Mesothelial cell of epicardium (in vitro differentiated cells): ENCODE measurements around the gene ADAMTS6. TPM values are rescaled to one million over a fixed set of nuclear protein-coding genes. Genes with fewer than 3 reads are reported as not detected.

Experiments
- DNase-seq, 2 experiments: peaks; one replicate each; pipeline ENCODE4 v3.0.0; 2021; ENCODE audit warnings: low spot score in 2 of 2; ENCODE audit not compliant: unreplicated experiment in 2 of 2
- H3K27ac Mint-ChIP-seq: 2 replicates; pipeline ENCODE4 v1.8.0; 2021; ENCODE audit warnings: mixed read lengths
- H3K27me3 Mint-ChIP-seq: 2 replicates; pipeline ENCODE4 v1.8.0; 2021; ENCODE audit warnings: low read depth, mixed read lengths
- H3K36me3 Mint-ChIP-seq: 2 replicates; pipeline ENCODE4 v1.8.0; 2021; ENCODE audit warnings: mixed read lengths
- H3K4me1 Mint-ChIP-seq: 2 replicates; pipeline ENCODE4 v1.8.0; 2021; ENCODE audit warnings: mixed read lengths
- H3K4me3 Mint-ChIP-seq: 2 replicates; pipeline ENCODE4 v1.8.0; 2021; ENCODE audit warnings: mild to moderate bottlenecking, moderate library complexity, mixed read lengths
- H3K9me3 Mint-ChIP-seq: 2 replicates; pipeline ENCODE4 v1.8.0; 2021; ENCODE audit warnings: mixed read lengths
- CTCF ChIP-seq: fragments of 200-600 bp; sonication (generic); IDR thresholded peaks from one replicate; pipeline ENCODE4 v1.5.0; 2021; ENCODE audit warnings: antibody characterized with exemption; ENCODE audit not compliant: unreplicated experiment
- total RNA-seq: library from RNA; stranded (reverse); gene quantifications from 3 replicates; pipeline ENCODE4 v1.2.1, GENCODE V29; 2021

Gene ADAMTS6
- total RNA-seq, 1 donor from 2014 or later: 20.6 TPM

- H3K27ac Mint-ChIP-seq: peak overlapping the region; percentile 91
These were observed 219.6 kb downstream of the ADAMTS6 start for GRCh38 chr5:65262096-65262495.

GRCh38 chr5:65261499-65261898, 220.2 kb downstream of the ADAMTS6 start:
- peaks cover 5% of the 10 kb centered on the region for H3K9me3 Mint-ChIP-seq
- no peak overlapping the region for H3K4me3 Mint-ChIP-seq
- no peak for TF ChIP-seq CTCF
- H3K27me3 Mint-ChIP-seq: no peaks in the 10 kb centered on the region
- peaks cover 19% of the 10 kb centered on the region for H3K4me1 Mint-ChIP-seq
- DNase-seq: no peak
- H3K27ac Mint-ChIP-seq: no peak overlapping the region
- peaks cover 19% of the 10 kb centered on the region for H3K36me3 Mint-ChIP-seq

More at GRCh38 chr5:65262096-65262495, 219.6 kb downstream of the ADAMTS6 start:
- no peak for TF ChIP-seq CTCF
- Mint-ChIP-seq H3K4me3 (no peak overlapping the region), H3K9me3 (peaks cover 5% of the 10 kb centered on the region), H3K36me3 (peaks cover 19% of the 10 kb centered on the region), H3K27me3 (no peaks in the 10 kb centered on the region), H3K4me1 (peaks cover 19% of the 10 kb centered on the region)
- peak in 1 of 2 experiments; percentile 40 for DNase-seq

GRCh38 chr5:65255294-65255693, 226.4 kb downstream of the ADAMTS6 start:
- no peak overlapping the region for H3K27ac Mint-ChIP-seq
- peaks cover 5% of the 10 kb centered on the region for H3K9me3 Mint-ChIP-seq
- H3K4me1 Mint-ChIP-seq: no peaks in the 10 kb centered on the region
- no peaks in the 10 kb centered on the region for H3K27me3 Mint-ChIP-seq
- peaks cover 19% of the 10 kb centered on the region for H3K36me3 Mint-ChIP-seq
- no peak for DNase-seq
- H3K4me3 Mint-ChIP-seq: no peak overlapping the region
- TF ChIP-seq CTCF: no peak

- Mint-ChIP-seq H3K4me1 (no peaks in the 10 kb centered on the region), H3K27me3 (no peaks in the 10 kb centered on the region), H3K27ac (no peak overlapping the region), H3K9me3 (no peaks in the 10 kb centered on the region), H3K36me3 (peaks cover under 1% of the 10 kb centered on the region), H3K4me3 (no peak overlapping the region)
- no peak for DNase-seq
- TF ChIP-seq CTCF: no peak
These were observed 228.7 kb downstream of the ADAMTS6 start for GRCh38 chr5:65252977-65253376.

GRCh38 chr5:65248896-65249295, 232.8 kb downstream of the ADAMTS6 start:
- no peak for DNase-seq
- no peaks in the 10 kb centered on the region for H3K36me3 Mint-ChIP-seq
- peaks cover 24% of the 10 kb centered on the region for H3K4me1 Mint-ChIP-seq
- H3K27me3 Mint-ChIP-seq: no peaks in the 10 kb centered on the region
- no peaks in the 10 kb centered on the region for H3K9me3 Mint-ChIP-seq
- TF ChIP-seq CTCF: no peak
- H3K4me3 Mint-ChIP-seq: no peak overlapping the region
- no peak overlapping the region for H3K27ac Mint-ChIP-seq

GRCh38 chr5:65247594-65247993, 234.1 kb downstream of the ADAMTS6 start:
- DNase-seq: no peak
- Mint-ChIP-seq H3K4me3 (no peak overlapping the region), H3K9me3 (no peaks in the 10 kb centered on the region), H3K4me1 (peaks cover 37% of the 10 kb centered on the region), H3K27me3 (no peaks in the 10 kb centered on the region), H3K36me3 (no peaks in the 10 kb centered on the region), H3K27ac (no peak overlapping the region)
- no peak for TF ChIP-seq CTCF
